ENCODE data around the gene SPOPL.

SPOPL gene

GRCh38 chr2:138615257-138615656, 113.7 kb downstream of the SPOPL start:
- TF ChIP-seq MAX (IDR thresholded peaks at IDR 0.05): 0 out of 2 replicates have a peak, but pooled peaks have one; percentile 23
- no peak for TF ChIP-seq CEBPB (IDR thresholded peaks at IDR 0.05)
- peak; percentile 36; the same call in 1 of the 2 replicates for TF ChIP-seq NFIC (IDR thresholded peaks at IDR 0.05)
- TF ChIP-seq TAF1 (IDR thresholded peaks at IDR 0.05; ENCODE audit: low read depth): no peak
- TF ChIP-seq RAD21 (IDR thresholded peaks at IDR 0.05; ENCODE audit: low read depth): 0 out of 2 replicates have a peak, but pooled peaks have one; percentile 5
- no peak for TF ChIP-seq USF1 (IDR thresholded peaks at IDR 0.05)
- TF ChIP-seq TEAD4 (IDR thresholded peaks at IDR 0.05): peak; percentile 69
- TF ChIP-seq ZBTB7A (IDR thresholded peaks at IDR 0.05; ENCODE audit: low read depth): no peak
- TF ChIP-seq EP300 (IDR thresholded peaks at IDR 0.05; ENCODE audit: borderline replicate concordance): peak; percentile 26; the same call in 1 of the 2 replicates
- TF ChIP-seq EGR1 (IDR thresholded peaks at IDR 0.05): no peak
- no peak for TF ChIP-seq TCF12 (IDR thresholded peaks at IDR 0.05; ENCODE audit: low read depth)
- TF ChIP-seq FOXM1 (IDR thresholded peaks at IDR 0.05; ENCODE audit: borderline replicate concordance, low read depth): no peak
- no peak for TF ChIP-seq CREB1 (IDR thresholded peaks at IDR 0.05; ENCODE audit: low read depth)
- TF ChIP-seq YY1 (IDR thresholded peaks at IDR 0.05; ENCODE audit: low read depth): 0 out of 2 replicates have a peak, but pooled peaks have one; percentile 18
- TF ChIP-seq, protein P1, sequence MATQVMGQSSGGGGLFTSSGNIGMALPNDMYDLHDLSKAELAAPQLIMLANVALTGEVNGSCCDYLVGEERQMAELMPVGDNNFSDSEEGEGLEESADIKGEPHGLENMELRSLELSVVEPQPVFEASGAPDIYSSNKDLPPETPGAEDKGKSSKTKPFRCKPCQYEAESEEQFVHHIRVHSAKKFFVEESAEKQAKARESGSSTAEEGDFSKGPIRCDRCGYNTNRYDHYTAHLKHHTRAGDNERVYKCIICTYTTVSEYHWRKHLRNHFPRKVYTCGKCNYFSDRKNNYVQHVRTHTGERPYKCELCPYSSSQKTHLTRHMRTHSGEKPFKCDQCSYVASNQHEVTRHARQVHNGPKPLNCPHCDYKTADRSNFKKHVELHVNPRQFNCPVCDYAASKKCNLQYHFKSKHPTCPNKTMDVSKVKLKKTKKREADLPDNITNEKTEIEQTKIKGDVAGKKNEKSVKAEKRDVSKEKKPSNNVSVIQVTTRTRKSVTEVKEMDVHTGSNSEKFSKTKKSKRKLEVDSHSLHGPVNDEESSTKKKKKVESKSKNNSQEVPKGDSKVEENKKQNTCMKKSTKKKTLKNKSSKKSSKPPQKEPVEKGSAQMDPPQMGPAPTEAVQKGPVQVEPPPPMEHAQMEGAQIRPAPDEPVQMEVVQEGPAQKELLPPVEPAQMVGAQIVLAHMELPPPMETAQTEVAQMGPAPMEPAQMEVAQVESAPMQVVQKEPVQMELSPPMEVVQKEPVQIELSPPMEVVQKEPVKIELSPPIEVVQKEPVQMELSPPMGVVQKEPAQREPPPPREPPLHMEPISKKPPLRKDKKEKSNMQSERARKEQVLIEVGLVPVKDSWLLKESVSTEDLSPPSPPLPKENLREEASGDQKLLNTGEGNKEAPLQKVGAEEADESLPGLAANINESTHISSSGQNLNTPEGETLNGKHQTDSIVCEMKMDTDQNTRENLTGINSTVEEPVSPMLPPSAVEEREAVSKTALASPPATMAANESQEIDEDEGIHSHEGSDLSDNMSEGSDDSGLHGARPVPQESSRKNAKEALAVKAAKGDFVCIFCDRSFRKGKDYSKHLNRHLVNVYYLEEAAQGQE (IDR thresholded peaks at IDR 0.05; ENCODE audit: low read depth): no peak

DNA sequence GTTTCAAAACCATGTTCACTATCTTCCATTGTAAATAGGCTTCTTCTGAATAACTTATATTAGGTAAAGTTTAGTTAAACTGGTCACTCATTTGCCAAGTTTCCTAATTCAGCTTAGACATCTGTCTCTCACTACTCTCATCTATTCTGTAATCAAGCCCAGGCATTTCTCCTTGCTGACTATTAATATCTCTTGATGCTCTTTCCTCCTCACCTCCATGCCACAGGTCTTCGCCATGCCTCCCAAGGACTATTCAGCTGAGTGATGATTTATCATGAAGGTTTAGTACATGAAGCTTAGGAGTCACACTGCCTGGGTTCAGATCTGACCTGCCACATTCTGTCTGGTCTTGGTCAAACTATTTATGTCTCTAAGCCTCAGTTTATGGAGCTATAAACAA, 115.5 kb downstream of the SPOPL start:
- TF ChIP-seq EGR1 (IDR thresholded peaks at IDR 0.05) (no peak), FOXM1 (IDR thresholded peaks at IDR 0.05; ENCODE audit: borderline replicate concordance, low read depth) (no peak), TAF1 (IDR thresholded peaks at IDR 0.05; ENCODE audit: low read depth) (no peak), TEAD4 (IDR thresholded peaks at IDR 0.05) (no peak), ZBTB7A (IDR thresholded peaks at IDR 0.05; ENCODE audit: low read depth) (no peak), TCF12 (IDR thresholded peaks at IDR 0.05; ENCODE audit: low read depth) (no peak), USF1 (IDR thresholded peaks at IDR 0.05) (no peak), YY1 (IDR thresholded peaks at IDR 0.05; ENCODE audit: low read depth) (no peak), NFIC (IDR thresholded peaks at IDR 0.05) (no peak), CEBPB (IDR thresholded peaks at IDR 0.05) (no peak), EP300 (IDR thresholded peaks at IDR 0.05; ENCODE audit: borderline replicate concordance) (no peak), RAD21 (IDR thresholded peaks at IDR 0.05; ENCODE audit: low read depth) (no peak), MAX (IDR thresholded peaks at IDR 0.05) (no peak), CREB1 (IDR thresholded peaks at IDR 0.05; ENCODE audit: low read depth) (no peak)
- TF ChIP-seq, protein P1 (IDR thresholded peaks at IDR 0.05; ENCODE audit: low read depth): no peak

DNA sequence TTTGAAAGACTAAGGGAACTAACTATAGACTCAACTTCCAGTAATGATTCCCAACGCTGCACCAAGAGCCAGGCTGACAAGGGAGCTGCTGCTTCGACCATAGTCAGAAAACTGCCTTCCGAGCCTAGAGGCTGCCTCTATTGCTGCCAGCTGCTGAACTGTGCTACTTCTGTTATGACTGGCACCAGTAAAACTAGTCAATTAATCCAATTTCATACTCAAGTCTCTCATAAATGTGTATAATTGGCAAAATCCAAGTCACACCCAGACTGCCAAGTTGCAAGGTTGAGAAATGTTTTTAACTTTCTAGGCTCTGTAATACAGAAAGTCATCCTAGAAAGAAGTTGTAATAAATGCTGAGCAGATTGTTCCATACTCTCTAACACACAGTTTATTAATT, 117.4 kb downstream of the SPOPL start:
- no peak for TF ChIP-seq TCF12 (IDR thresholded peaks at IDR 0.05; ENCODE audit: low read depth)
- no peak for TF ChIP-seq TEAD4 (IDR thresholded peaks at IDR 0.05)
- TF ChIP-seq EGR1 (IDR thresholded peaks at IDR 0.05): no peak
- TF ChIP-seq, protein P1 (IDR thresholded peaks at IDR 0.05; ENCODE audit: low read depth): no peak
- no peak for TF ChIP-seq YY1 (IDR thresholded peaks at IDR 0.05; ENCODE audit: low read depth)
- TF ChIP-seq USF1 (IDR thresholded peaks at IDR 0.05): no peak
- TF ChIP-seq RAD21 (IDR thresholded peaks at IDR 0.05; ENCODE audit: low read depth): no peak
- no peak for TF ChIP-seq EP300 (IDR thresholded peaks at IDR 0.05; ENCODE audit: borderline replicate concordance)
- no peak for TF ChIP-seq TAF1 (IDR thresholded peaks at IDR 0.05; ENCODE audit: low read depth)
- TF ChIP-seq ZBTB7A (IDR thresholded peaks at IDR 0.05; ENCODE audit: low read depth): no peak
- TF ChIP-seq CEBPB (IDR thresholded peaks at IDR 0.05): no peak
- TF ChIP-seq CREB1 (IDR thresholded peaks at IDR 0.05; ENCODE audit: low read depth): no peak
- TF ChIP-seq FOXM1 (IDR thresholded peaks at IDR 0.05; ENCODE audit: borderline replicate concordance, low read depth): no peak
- no peak for TF ChIP-seq NFIC (IDR thresholded peaks at IDR 0.05)
- TF ChIP-seq MAX (IDR thresholded peaks at IDR 0.05): no peak
